Type B pancreatic cell (in vitro differentiated cells): ENCODE results near the gene KCNB1. TPM values are rescaled to one million over a fixed set of nuclear protein-coding genes. Genes with fewer than 3 reads are reported as not detected.

Source experiments
- DNase-seq: peaks from one replicate; pipeline ENCODE4 v3.0.0; 2021; ENCODE audit warnings: mixed read lengths; ENCODE audit not compliant: unreplicated experiment; ENCODE audit errors: extremely low spot score
- H3K27ac Mint-ChIP-seq: 2 replicates; pipeline ENCODE4 v1.8.0; 2021; ENCODE audit warnings: mild to moderate bottlenecking, mixed read lengths
- H3K27me3 Mint-ChIP-seq: 2 replicates; pipeline ENCODE4 v1.8.0; 2021; ENCODE audit warnings: mixed read lengths
- H3K36me3 Mint-ChIP-seq: 2 replicates; pipeline ENCODE4 v1.8.0; 2021; ENCODE audit warnings: mixed read lengths
- H3K4me1 Mint-ChIP-seq: one replicate; pipeline ENCODE4 v1.8.0; 2021; ENCODE audit warnings: mixed read lengths; ENCODE audit not compliant: unreplicated experiment
- H3K4me3 Mint-ChIP-seq: 2 replicates; pipeline ENCODE4 v1.8.0; 2021; ENCODE audit warnings: mild to moderate bottlenecking, mixed read lengths
- H3K9me3 Mint-ChIP-seq: 2 replicates; pipeline ENCODE4 v1.8.0; 2021; ENCODE audit warnings: mixed read lengths
- total RNA-seq: library from RNA; stranded (reverse); gene quantifications from 2 replicates; pipeline ENCODE4 v1.2.1, GENCODE V29; 2021; ENCODE audit warnings: low replicate concordance
- TF ChIP-seq, protein P1 (sequence below): fragments of 200-600 bp; sonication (generic); conservative IDR thresholded peaks from 2 replicates; pipeline ENCODE4 v1.5.0; 2021; ENCODE audit warnings: antibody characterized with exemption, mild to moderate bottlenecking

The KCNB1 gene
- total RNA-seq, 1 donor from 2014 or later: 1.2 TPM

DNA sequence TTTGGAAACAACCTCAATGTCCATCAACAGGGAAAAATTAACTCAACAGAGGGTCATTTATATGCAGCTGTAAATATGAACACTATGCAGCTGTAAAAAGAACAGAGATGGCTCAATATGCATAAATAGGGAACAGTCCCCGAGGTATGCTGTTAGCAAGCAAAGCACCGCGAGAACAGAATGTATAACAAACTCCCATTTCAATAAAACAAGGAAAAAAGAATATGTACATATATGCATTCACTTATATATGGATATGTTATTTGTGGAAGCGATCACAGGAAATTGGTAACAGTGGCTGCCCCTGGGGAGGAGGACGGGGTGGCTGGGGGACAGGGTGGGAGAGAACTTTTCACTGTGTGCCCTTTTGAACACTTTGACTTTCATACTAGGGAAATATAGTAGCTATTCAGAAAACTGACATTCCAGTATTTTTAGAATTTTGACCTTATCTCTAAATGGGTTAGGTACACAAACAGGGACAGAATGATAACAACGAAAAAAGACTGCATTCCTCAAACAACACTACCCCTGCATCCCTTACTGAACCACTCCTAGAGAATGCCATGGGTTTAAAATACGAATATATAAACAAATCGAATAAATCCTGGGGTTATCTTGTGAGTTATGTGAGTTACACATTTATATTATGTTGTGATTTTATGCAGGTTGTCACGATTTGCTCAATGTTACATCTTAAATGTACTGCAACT is 64.5 kb downstream of the KCNB1 start:
- Mint-ChIP-seq H3K9me3 (no peaks in the 10 kb centered on the region), H3K27ac (no peak overlapping the region), H3K4me1 (no peaks in the 10 kb centered on the region), H3K4me3 (no peak overlapping the region), H3K36me3 (no peaks in the 10 kb centered on the region), H3K27me3 (peaks cover 33% of the 10 kb centered on the region)
- TF ChIP-seq, protein P1, sequence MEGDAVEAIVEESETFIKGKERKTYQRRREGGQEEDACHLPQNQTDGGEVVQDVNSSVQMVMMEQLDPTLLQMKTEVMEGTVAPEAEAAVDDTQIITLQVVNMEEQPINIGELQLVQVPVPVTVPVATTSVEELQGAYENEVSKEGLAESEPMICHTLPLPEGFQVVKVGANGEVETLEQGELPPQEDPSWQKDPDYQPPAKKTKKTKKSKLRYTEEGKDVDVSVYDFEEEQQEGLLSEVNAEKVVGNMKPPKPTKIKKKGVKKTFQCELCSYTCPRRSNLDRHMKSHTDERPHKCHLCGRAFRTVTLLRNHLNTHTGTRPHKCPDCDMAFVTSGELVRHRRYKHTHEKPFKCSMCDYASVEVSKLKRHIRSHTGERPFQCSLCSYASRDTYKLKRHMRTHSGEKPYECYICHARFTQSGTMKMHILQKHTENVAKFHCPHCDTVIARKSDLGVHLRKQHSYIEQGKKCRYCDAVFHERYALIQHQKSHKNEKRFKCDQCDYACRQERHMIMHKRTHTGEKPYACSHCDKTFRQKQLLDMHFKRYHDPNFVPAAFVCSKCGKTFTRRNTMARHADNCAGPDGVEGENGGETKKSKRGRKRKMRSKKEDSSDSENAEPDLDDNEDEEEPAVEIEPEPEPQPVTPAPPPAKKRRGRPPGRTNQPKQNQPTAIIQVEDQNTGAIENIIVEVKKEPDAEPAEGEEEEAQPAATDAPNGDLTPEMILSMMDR: no peak
- no peak for DNase-seq

DNA sequence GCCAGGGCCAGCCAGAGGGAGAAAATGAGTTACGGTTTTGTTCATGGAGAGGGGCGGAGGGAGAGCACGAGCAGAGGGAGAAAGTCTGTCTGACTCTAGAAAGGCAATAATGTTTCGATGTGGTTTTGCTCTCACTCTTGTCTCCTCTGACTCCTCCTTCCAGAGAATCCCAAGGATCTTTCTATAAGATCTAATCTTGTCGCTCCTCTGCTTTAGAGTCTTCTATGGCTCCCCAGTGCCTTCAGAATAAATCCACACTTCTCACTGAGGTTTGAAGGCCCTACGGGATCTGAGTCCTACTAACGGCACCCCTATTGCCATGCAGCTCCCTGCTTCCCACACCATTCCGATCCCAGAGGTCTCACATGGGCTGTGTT is 66.8 kb downstream of the KCNB1 start:
- H3K4me3 Mint-ChIP-seq: no peak overlapping the region
- no peaks in the 10 kb centered on the region for H3K9me3 Mint-ChIP-seq
- TF ChIP-seq, protein P1: no peak
- H3K36me3 Mint-ChIP-seq: no peaks in the 10 kb centered on the region
- H3K4me1 Mint-ChIP-seq: no peaks in the 10 kb centered on the region
- H3K27me3 Mint-ChIP-seq: peaks cover 36% of the 10 kb centered on the region
- DNase-seq: no peak
- no peak overlapping the region for H3K27ac Mint-ChIP-seq

DNA sequence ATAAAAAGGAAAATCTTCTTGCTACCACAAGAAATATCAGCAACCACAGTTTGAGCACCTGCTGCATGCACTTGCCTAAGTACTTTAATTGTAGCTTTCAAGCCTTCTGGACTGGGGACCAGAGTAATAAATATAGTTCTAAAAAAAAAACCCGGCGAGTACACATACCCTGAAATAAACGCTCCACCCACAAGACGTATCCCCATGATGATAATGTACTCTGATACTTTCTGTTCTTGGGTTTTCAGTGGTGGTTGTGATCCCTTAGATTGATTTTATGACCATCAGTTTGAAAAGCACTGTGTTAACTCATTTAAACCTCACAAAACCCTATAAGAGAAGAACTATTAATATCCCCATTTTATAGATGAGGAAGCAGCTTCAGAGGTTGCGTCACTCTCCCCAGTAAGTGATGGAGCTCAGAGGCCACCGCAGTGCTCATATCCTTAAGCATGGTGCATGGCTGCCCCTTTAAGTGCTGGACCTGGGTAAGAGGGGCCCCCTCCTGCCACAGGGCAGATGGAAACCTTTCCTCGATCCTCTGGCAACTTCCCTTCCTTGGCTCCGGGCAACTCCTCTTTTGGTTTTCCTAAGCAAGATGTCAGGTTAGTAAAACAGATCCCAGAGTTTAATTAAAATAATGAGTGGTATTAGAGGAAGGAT is 67.3 kb downstream of the KCNB1 start:
- DNase-seq: no peak
- H3K4me1 Mint-ChIP-seq: no peaks in the 10 kb centered on the region
- no peaks in the 10 kb centered on the region for H3K36me3 Mint-ChIP-seq
- H3K27ac Mint-ChIP-seq: no peak overlapping the region
- H3K27me3 Mint-ChIP-seq: peaks cover 36% of the 10 kb centered on the region
- TF ChIP-seq, protein P1: no peak
- no peak overlapping the region for H3K4me3 Mint-ChIP-seq
- no peaks in the 10 kb centered on the region for H3K9me3 Mint-ChIP-seq

DNA sequence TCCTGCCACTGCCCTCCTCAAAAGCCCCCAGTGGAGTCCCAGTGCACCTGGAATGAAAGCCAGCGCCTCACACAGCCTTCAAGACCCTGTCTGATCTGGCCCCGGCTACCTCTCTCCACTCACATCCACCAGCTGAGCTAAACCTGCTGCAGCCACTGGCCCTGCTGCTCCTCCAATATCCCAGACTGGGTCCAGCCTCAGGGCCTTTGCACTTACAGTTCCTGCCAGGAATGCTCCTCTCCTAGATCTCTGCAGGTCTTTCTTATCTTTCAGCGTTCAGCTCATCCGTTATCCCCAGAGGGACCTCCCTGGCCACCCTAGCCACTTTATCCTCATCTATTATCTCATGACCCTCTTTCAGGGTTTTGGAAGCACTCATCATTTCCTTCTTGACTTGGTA is 68.8 kb downstream of the KCNB1 start:
- Mint-ChIP-seq H3K36me3 (no peaks in the 10 kb centered on the region), H3K4me1 (no peaks in the 10 kb centered on the region), H3K9me3 (no peaks in the 10 kb centered on the region), H3K27me3 (peaks cover 37% of the 10 kb centered on the region), H3K4me3 (no peak overlapping the region), H3K27ac (no peak overlapping the region)
- no peak for DNase-seq
- TF ChIP-seq, protein P1: no peak

DNA sequence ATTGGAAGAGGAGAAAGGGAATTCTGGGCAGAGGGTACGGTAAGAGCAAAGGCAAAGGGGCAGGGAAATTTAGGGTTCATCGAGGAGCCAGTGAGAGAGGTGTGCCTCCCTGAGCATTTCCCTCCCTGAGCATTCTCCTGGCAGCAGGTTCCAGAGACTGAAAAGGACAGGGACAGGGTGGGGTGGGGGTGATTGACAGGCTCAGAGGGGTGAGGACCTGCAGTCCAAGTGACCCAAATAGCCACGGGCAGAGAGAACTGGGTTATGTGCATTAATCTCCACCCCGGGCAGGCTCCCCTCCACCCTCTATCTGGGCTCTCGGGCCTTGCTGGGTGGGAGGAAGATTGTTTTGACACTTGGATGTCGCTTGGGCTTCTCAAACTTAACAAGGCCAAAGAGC is 69.5 kb downstream of the KCNB1 start:
- Mint-ChIP-seq H3K36me3 (no peaks in the 10 kb centered on the region), H3K27me3 (peaks cover 38% of the 10 kb centered on the region), H3K4me3 (no peak overlapping the region), H3K27ac (no peak overlapping the region), H3K4me1 (no peaks in the 10 kb centered on the region), H3K9me3 (no peaks in the 10 kb centered on the region)
- TF ChIP-seq, protein P1: no peak
- no peak for DNase-seq
